Measurements from ENCODE around the gene PGP.
"Not testable (repeated sequence)": the region's sequence is repeated elsewhere in the genome, so short reads cannot be mapped to it uniquely, and the experiment has no call there.

Gene PGP

GRCh38 chr16:2213817-2214718, 572 bp downstream of the PGP start:
- FAIRE-seq, result no peak

DNA sequence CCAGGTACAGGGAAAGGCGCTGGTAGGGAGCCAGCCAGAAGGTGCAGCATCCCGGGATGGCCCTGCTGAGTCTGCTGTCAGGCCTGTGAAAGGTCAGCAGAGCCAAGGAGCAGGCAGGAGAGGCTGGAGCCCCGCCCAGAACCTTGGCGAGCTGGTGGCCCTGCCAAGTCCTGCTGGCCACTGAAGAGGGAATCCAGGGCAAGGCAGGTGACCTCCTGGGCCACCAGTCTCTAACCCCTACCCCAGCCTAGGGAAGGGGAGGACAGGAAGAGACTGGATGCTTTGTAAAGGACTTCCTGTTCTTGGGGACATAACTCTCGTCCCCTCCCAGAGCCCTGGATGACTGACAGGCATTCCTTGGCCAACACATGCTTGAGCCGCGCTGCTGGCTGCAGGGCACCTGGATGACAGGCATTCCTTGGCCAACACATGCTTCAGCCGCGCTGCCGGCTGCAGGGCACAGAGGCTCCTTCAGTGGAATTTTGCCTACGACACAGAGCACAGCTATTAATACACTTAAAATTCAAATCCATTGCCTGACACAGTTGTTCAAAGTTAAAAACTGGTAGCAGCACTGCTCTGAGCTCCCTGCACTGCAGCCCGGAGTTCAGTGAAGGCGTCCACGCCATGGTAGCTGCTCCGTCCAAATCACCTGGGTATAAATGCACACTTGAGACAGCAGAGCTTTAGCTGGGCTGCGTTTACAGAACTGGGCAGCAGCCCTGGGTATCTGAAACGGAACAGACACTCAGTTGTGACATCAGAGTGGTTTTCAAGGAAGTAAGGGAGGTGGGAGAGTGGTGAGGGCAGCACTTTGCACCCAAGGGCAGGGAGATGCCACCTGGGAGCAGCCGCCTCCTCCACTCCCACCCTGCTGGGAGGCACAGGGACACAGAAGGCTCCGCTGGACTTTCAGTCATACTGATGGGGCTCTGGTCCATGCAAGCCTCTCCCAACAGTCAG, 2.0 kb downstream of the PGP start:
- no peak for FAIRE-seq

GRCh38 chr16:2211923-2212347, 2.7 kb downstream of the PGP start:
- FAIRE-seq, result no peak

DNA sequence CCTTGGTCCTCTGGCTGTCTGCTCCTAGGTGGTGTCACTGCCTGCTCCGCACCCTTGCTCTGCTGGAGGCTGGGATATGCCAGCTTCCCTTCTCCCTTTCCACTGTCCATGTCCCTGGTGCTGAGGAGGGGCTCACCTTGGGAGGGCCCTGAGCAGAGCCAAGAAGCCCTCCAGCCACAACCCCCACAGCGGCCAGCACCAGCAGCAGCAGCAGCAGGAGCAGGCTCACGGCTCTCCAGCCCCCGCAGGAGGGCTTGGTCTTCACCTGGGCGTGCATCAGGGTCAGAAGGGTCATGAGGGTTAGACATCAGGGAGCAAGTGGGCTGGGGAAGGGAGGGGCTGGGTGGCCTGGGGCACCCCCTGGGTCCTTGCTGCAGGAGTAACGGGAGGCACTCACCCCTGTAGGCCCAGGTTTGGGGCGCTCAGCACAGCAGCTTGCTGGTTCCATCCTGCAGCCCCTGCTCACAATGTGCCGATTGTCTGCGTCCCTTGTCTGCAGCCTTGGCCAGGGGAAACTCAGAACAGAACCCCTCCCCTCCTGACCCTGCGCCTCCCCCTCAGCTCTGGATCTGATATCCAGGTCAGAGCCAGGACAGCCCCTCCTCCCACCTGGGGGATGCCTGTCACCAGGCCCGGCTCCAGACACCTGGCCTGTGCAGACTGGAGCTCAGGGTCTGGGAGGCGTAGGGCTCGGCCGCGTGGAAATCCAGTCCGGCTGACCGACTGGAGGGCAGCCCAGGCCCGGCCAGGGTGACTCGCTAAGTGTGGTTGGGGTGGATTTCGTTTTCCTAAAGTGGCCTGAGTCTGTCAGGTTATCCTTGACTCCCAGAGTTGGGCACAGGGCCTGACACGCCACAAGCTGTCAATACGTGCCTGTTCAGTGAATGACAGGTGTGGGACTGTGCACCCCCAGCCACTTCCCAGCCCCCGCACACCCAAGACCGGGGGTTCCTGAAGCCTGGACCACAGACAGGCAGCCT, 4.0 kb downstream of the PGP start, which contains the start of gene BRICD5:
Gene BRICD5 (minus strand): TSS at position 478 of the 980 bp plus-strand sequence. CDS start 30 bp downstream, at position 448.
- FAIRE-seq, result no peak

- no peak for FAIRE-seq
Observed at GRCh38 chr16:2210009-2210332, 4.7 kb downstream of the PGP start.

DNA sequence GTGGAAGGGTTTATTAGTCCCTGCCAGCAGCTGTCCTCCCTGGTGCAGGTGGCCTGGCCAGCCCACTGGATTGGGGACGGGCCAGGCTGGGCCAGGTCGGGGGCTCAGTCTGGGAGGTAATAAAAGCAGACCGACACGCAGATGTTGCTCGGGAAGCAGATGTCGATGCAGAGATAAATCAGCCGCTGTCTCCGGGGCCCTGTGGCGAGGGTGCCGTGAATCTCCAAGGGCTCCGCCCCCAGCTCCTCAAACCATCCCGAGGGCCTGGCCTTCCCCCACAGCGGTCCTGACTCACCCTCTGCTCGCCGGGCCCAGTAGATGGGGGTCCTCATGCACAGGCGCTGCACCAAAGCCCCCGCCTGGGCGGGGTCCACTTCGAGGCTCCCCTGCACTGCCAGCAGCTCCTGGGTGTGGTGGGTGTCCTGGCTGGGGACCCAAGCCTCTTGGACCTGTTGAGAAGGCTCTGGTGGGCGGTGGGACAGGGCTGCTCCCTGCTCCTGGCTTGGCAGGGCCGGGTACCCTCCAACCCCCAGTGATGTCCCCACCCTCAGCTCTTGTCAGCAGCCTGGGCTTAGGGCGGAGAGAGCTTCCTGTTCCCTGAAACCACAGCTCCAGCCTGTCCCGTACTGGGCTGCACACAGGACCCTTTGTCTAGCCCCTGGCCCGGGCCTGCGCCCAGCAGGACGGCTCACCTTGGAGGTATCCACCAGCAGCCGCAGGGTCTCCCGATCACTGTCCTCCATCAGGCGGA, 5.2 kb downstream of the PGP start:
- no peak for FAIRE-seq

DNA sequence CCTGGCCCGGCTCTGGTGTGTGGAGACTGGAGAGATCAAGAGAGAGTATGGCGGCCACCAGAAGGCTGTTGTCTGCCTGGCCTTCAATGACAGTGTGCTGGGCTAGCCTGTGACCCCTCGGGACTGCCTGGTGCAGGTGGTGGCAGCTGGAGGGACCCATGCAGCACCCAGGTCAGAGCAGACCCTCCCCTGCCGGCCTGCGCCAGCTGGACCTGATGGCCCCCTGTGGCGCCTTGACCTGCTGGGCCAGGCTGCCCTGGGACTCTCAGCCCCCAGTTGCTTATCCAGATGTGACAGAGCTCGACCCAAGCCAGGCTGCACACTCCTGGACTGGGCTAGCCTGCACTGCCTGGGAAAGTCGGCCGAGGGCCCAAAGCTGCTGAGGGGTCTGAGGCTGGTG, 5.9 kb downstream of the PGP start:
- FAIRE-seq, result no peak

DNA sequence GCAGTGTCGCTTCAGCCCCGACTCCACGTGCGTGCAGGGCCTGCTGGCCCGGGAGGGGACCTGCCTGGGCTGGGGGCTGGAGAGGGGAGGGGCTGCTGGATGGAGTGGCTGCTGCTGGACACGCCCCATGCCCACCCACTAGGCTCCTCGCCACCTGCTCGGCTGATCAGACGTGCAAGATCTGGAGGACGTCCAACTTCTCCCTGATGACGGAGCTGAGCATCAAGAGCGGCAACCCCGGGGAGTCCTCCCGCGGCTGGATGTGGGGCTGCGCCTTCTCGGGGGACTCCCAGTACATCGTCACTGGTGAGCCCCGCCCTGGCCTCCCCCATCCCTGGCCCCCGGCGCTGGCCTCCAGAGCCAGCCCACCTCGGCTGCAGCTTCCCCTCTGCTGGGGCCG, 6.3 kb downstream of the PGP start:
- FAIRE-seq, result no peak

GRCh38 chr16:2207872-2208271, 6.8 kb downstream of the PGP start:
- FAIRE-seq, result no peak

GRCh38 chr16:2206780-2207433, 7.7 kb downstream of the PGP start:
- FAIRE-seq, result no peak

DNA sequence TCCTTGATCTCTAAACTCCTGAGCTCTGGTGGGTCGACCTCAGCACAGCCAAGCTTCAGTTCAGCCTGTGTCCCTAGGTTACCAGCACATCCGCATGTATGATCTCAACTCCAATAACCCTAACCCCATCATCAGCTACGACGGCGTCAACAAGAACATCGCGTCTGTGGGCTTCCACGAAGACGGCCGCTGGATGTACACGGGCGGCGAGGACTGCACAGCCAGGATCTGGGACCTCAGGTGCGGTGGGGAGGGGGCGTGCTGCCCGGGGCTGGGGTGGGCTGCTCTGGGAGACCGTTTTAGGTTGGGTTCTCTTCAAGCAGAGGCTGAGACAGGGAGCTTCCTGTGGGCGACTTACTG, 8.2 kb downstream of the PGP start:
- no peak for FAIRE-seq

DNA sequence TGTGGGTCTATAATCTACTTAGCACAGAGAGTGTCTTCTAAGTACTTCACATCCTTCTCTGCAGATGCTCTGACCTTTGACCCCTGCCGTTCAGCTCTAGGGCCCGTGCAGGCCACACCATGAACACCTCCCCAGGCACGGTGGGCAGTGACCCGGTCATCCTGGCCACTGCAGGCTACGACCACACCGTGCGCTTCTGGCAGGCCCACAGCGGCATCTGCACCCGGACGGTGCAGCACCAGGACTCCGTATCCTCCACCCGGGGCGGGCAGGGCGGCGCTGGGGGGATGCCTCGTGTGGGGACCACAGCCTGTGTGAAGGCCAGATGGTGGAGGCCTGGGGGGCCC, 8.7 kb downstream of the PGP start:
- FAIRE-seq, result no peak

- no peak for FAIRE-seq
Observed at GRCh38 chr16:2205104-2205966, 9.3 kb downstream of the PGP start, which contains the start of gene MLST8. MLST8 (plus strand) TSS chr16:2205454; CDS start chr16:2206086, 632 bp downstream.

DNA sequence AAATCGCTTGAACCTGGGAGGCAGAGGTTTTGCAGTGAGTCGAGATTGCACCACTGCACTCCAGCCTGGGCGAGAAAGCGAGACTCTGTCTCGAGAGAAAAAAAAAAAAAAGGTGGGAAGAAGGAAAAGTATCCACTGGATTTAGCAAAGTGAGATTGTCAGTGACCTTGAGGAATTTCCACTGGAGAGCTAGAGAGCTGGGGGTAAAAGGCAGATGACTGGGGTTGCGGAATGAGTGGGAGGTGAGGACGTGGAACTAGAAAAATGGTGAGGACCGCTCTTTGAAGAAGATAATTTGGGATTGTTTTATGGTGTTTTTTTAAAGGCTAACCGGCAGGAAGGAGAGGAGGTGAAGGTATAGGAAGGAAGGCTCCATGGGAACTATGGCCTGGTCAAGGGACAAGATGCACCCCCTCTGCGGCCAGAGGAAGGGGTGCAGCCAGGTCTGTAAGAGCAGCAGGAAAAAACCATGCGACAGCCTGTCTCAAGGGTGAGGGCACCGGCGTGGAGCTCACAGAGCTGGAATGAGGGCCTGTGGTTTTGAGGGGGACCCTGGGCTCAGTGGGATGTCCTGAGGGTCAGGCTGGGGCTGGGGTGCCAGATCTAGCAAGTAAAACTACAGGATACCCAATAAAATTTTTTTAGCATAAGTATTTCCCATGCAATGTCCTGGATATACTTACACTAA, 10.1 kb downstream of the PGP start:
- no peak for FAIRE-seq

DNA sequence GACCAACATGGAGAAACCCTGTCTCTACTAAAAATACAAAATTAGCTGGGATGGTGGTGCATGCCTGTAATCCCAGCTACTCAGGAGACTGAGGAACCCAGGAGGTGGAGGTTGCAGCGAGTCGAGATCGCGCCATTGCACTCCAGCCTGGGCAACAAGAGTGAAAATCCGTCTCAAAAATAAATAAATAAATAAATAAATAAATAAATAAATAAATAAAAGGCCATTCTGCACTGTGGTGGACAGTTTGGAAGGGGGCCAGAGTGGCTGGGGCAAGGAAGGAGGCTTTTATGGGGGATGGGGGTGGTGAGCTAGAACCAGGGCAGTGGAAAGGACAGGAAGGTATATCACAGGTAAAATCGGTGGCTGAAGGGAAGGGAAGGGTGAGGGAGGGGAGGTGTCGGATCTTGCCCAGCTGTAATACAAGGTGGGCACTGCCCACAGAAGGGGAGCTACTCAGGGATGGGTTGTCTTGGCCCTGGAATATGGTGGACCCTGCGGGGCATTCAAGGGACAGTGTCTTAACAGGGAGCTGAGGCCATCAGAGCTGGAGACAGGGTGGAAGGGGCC, 11.4 kb downstream of the PGP start:
- FAIRE-seq, result not testable (repeated sequence)

DNA sequence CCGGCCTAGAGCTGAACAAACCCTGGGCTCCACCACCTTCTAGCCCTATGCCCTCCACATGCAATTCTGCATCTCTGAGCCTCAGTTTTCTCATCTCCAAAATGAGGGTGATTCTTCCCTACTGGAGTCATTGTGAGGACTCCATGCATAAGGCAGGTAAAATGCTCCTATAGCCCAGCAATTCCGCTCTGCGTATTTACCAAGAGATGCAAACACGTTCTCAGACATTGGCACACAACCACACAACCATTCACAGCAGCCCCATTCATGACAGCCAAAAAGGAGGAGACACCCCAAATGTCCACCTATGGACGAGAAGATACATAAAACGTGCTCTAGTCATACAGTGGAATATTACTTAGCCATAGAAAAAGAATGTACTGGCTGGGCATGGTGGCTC, 14.3 kb downstream of the PGP start:
- no peak for FAIRE-seq

DNA sequence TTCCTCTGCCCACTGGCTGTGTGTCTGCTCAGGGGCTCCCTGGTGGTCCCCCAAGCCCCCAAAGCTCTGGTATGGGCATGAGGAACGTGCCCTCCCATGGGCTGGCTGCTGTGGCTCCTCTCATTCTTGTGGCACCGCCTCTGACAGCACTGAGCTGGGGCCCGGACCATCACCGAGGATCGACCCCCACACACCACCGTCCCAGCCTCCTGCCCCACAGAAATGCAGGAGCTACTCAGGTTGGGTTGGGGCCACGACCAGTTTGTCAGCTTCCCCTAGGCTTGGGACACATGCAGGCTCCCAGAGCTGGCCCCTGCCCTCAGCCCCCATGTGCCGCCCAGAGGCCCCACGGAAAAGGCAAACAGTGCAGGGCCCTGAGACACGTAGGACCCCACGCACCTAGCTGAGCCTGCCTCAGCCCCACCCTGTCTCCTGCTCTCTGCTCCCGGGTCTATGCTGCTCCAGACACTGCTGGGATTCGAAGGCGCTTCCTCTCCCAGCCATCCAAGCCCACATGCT, 15.0 kb downstream of the PGP start:
- no peak for FAIRE-seq

DNA sequence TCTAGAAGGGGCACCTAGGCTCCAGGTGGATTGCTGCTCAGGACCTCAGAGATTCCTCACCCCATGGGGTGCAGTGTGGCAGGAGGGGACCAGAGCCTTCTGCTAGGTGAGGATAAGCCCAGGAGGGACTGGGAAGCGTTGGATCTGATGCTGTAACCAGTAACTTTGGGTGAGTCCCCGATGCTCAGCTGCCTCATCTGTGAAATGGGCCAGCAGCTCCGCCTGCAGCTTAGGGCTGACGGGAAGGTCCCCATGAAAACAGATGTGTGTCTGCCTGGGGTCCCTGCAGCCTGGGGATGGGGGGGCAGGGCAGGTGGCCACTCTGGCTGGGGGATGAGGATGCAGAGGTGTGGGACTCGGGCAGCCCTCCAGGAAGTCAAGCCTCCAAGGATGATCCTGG, 15.5 kb downstream of the PGP start:
- FAIRE-seq, result no peak

- FAIRE-seq, result no peak
Observed at GRCh38 chr16:2198283-2198682, 16.4 kb downstream of the PGP start.
